A549 (cell line): ENCODE results near the gene C5AR2.

Experiments
- CBX8 ChIP-seq: fragments of 200-600 bp; sonication (generic); IDR thresholded peaks from 2 replicates; pipeline ENCODE4 v1.6.1; 2016
- CEBPB ChIP-seq, 2 experiments: fragments of >200 bp in 1 of 2; sonication (Bioruptor Twin) in 1 of 2; formaldehyde crosslinking in 1 of 2; IDR thresholded peaks; 2 replicates each; pipeline ENCODE4 v1.6.1; 2012 to 2016
- CHD4 ChIP-seq: fragments of 200-600 bp; sonication (generic); IDR thresholded peaks from 2 replicates; pipeline ENCODE4 v1.6.1; 2016; ENCODE audit warnings: antibody characterized with exemption, mild to moderate bottlenecking, borderline replicate concordance
- KDM1A ChIP-seq: fragments of 200-600 bp; sonication (generic); IDR thresholded peaks from 2 replicates; pipeline ENCODE4 v1.6.1; 2016; ENCODE audit warnings: low read depth, mild to moderate bottlenecking
- MAZ ChIP-seq: fragments of 150-350 bp; IDR thresholded peaks from 2 replicates; pipeline ENCODE4 v1.6.1; 2014; ENCODE audit warnings: antibody characterized with exemption, low read depth, low read length, borderline replicate concordance
- NPAS2 ChIP-seq: fragments of 250-450 bp; sonication (Bioruptor Pico); IDR thresholded peaks from 2 replicates; pipeline ENCODE4 v1.8.0; 2022; ENCODE audit warnings: mild to moderate bottlenecking, moderate library complexity, borderline replicate concordance
- NR3C1 ChIP-seq: fragments of >200 bp; sonication (Bioruptor Twin); formaldehyde crosslinking; IDR thresholded peaks from 3 replicates; pipeline ENCODE4 v1.6.1; 2017
- POLR2A ChIP-seq: IDR thresholded peaks from 2 replicates; pipeline ENCODE4 v1.6.1; 2012; ENCODE audit warnings: mild to moderate bottlenecking, low read length
- RAD21 ChIP-seq, 2 experiments: fragments of >200 bp in 1 of 2; sonication (Bioruptor Twin) in 1 of 2; formaldehyde crosslinking in 1 of 2; IDR thresholded peaks in 1 of 2; conservative IDR thresholded peaks in 1 of 2; 2 replicates in 1 of 2; 3 replicates in 1 of 2; pipeline ENCODE4 v1.6.1; 2012 to 2018; ENCODE audit warnings: inconsistent platforms in 1 of 2
- RCOR1 ChIP-seq: fragments of 150-350 bp; IDR thresholded peaks from 2 replicates; pipeline ENCODE4 v1.6.1; 2014; ENCODE audit warnings: antibody characterized with exemption, low read length, low read depth
- TF ChIP-seq, protein P1 (sequence below): fragments of >200 bp; sonication (Bioruptor Twin); formaldehyde crosslinking; IDR thresholded peaks from 3 replicates; pipeline ENCODE4 v1.5.1; 2016
- TF ChIP-seq, protein P2 (sequence below): fragments of >200 bp; sonication (Bioruptor Twin); formaldehyde crosslinking; IDR thresholded peaks from 3 replicates; pipeline ENCODE4 v1.6.1; 2016

DNA sequence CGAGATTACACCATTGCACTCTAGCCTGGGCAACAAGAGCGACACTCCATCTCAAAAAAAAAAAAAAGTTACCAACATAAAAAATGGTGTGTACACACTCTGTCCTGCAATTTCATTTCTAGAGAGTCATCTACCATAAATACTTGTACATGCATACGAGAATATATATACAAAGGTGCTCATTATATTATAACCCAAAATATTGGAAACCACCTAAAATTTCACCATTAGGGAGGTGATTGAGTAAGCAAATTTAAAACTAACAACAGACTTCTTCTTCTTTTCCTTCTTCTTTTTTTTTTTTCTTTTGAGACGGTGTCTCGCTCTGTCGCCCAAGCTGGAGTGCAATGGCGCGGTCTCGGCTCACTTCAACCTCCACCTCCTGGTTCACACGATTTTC is 29.7 kb upstream of the C5AR2 start:
- TF ChIP-seq, protein P1, sequence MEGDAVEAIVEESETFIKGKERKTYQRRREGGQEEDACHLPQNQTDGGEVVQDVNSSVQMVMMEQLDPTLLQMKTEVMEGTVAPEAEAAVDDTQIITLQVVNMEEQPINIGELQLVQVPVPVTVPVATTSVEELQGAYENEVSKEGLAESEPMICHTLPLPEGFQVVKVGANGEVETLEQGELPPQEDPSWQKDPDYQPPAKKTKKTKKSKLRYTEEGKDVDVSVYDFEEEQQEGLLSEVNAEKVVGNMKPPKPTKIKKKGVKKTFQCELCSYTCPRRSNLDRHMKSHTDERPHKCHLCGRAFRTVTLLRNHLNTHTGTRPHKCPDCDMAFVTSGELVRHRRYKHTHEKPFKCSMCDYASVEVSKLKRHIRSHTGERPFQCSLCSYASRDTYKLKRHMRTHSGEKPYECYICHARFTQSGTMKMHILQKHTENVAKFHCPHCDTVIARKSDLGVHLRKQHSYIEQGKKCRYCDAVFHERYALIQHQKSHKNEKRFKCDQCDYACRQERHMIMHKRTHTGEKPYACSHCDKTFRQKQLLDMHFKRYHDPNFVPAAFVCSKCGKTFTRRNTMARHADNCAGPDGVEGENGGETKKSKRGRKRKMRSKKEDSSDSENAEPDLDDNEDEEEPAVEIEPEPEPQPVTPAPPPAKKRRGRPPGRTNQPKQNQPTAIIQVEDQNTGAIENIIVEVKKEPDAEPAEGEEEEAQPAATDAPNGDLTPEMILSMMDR, result no peak
- TF ChIP-seq MAZ (no peak), CBX8 (no peak), POLR2A (no peak), CEBPB (IDR thresholded peaks at IDR 0.05) (no peak), RCOR1 (no peak), RAD21 (conservative IDR thresholded peaks at IDR 0.05 in 1 of 2, IDR thresholded peaks at IDR 0.05 in 1 of 2) (no peak), KDM1A (no peak), NPAS2 (CRISPR knock-in tag) (no peak), NR3C1 (no peak), CHD4 (no peak)
- TF ChIP-seq, protein P2, sequence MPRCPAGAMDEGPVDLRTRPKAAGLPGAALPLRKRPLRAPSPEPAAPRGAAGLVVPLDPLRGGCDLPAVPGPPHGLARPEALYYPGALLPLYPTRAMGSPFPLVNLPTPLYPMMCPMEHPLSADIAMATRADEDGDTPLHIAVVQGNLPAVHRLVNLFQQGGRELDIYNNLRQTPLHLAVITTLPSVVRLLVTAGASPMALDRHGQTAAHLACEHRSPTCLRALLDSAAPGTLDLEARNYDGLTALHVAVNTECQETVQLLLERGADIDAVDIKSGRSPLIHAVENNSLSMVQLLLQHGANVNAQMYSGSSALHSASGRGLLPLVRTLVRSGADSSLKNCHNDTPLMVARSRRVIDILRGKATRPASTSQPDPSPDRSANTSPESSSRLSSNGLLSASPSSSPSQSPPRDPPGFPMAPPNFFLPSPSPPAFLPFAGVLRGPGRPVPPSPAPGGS, result no peak
